Measurements from ENCODE around the gene BAHCC1. TPM values are rescaled to one million over a fixed set of nuclear protein-coding genes. Genes with fewer than 3 reads are reported as not detected.

BAHCC1 gene
- total and polyA plus RNA-seq, 10 of the 15 experiments (the other 5 are each of a cell fraction or from before 2014, with no cell fraction given): 0.03 to 0.14 (median 0.11) TPM; not detected in 6

DNA sequence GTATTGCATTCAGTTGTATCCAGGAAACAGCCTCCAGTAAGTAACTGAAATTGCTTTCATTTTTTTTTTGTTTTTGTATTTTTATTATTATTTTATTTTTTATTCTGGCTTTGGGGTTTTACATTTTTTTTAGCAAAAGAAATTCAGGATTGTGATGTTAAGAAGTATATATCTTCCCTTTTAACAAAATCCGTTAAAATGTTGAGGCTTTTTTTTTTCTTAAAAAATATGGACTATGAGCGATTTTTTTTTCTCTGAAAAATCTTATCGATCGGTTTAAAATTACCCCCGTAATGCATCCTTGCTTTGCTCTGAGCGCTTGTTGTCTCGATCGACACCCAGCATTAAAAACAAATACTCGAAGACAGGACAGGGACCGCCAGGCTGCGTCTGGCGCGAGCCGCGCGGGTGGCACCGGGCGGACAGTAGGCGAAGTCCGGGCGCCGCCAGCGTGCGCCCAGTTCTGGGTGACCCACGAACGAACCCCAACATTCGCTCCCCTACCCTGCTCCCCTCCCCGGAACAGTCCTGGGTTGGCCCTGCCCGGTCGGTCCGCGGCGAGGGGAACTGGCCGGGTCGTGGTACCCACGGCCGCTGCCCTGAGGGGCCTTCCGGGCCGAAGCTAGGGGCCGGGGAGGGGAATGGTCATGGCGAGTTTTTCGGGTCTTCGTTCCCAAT lies 482 bp downstream of the BAHCC1 start:
- ChIA-PET SMC1A (ENCODE audit: uncharacterized antibody, unreplicated experiment) (no interaction called here), CTCF (interaction anchor here (0.9 kb wide), 1 partner anchor 103 kb away, joined by 5 read pairs; no protein-coding TSS in a partner anchor), RAD21 (ENCODE audit: unreplicated experiment) (no interaction called here), POLR2A (no interaction called here)
- Histone ChIP-seq H3K79me2 (ENCODE audit: control insufficient read depth, insufficient read depth, low read length) (no peaks in the 10 kb centered on the region), H3K4me2 (ENCODE audit: control insufficient read depth, insufficient read depth) (no peak overlapping the region), H4K20me1 (ENCODE audit: control insufficient read depth, insufficient read depth) (no peaks in the 10 kb centered on the region), H3K4me1 (ENCODE audit: control insufficient read depth, insufficient read depth, low read length) (no peaks in the 10 kb centered on the region), H3K9ac (ENCODE audit: control insufficient read depth, insufficient read depth, low read length) (no peak overlapping the region), H3K9me3 (replicated peaks; ENCODE audit: control insufficient read depth, insufficient read depth, low read length) (no peaks in the 10 kb centered on the region; the same call in 2 of the 3 replicates), H3K27ac (ENCODE audit: control insufficient read depth, insufficient read depth) (no peak overlapping the region), H3K36me3 (ENCODE audit: control insufficient read depth in 2 of 2, insufficient read depth in 2 of 2, low read length in 1 of 2) (no peaks in the 10 kb centered on the region), H3K27me3 (replicated peaks in 1 of 2; ENCODE audit: control insufficient read depth in 2 of 2, insufficient read depth in 2 of 2, low read length in 1 of 2) (peaks cover 20 to 48% of the 10 kb centered on the region in 2 experiments), H2AFZ (ENCODE audit: control insufficient read depth, low read depth, low read length) (no peak overlapping the region), H3K4me3 (no peak overlapping the region)
- no peak for TF ChIP-seq NRF1 (conservative IDR thresholded peaks at IDR 0.05; ENCODE audit: low read depth, low read length)
- TF ChIP-seq IKZF1 (conservative IDR thresholded peaks at IDR 0.05): no peak
- TF ChIP-seq SMC3 (IDR thresholded peaks at IDR 0.05; ENCODE audit: borderline replicate concordance, low read length): no peak
- TF ChIP-seq CEBPB (IDR thresholded peaks at IDR 0.05; ENCODE audit: borderline replicate concordance in 1 of 2, low read depth in 2 of 2, low read length in 2 of 2): no peak
- TF ChIP-seq SMARCA5 (IDR thresholded peaks at IDR 0.05): no peak
- TF ChIP-seq E4F1 (IDR thresholded peaks at IDR 0.05; ENCODE audit: borderline replicate concordance, partially characterized antibody): no peak
- TF ChIP-seq WRNIP1 (IDR thresholded peaks at IDR 0.05; ENCODE audit: borderline replicate concordance, low read depth, low read length): no peak
- no peak for TF ChIP-seq ZNF24 (IDR thresholded peaks at IDR 0.05)
- intact Hi-C loops (cut with micrococcal nuclease; ENCODE audit: unreplicated experiment): loop anchor here (10.0 kb wide), 1 partner anchor 101 kb away; the partner anchor contains the start of gene SLC38A10
- 12% methylated on average over 41 of the region's 43 CpGs for WGBS (ENCODE audit: insufficient coverage, insufficient replicate concordance, low lambda C conversion rate, missing lambda C conversion rate)
- DNase-seq (ENCODE audit: low read depth, low spot score): no peak
- no peak for ATAC-seq
- no TSS peak for BruUV-seq (replicated peaks)
- in situ Hi-C loops (cut with MboI): no loop called here
- FAIRE-seq: no peak
